ENCODE results near the gene FIZ1.

FIZ1 gene

GRCh38 chr19:55614711-55615542 is 15.6 kb upstream of the FIZ1 start:
- no peak for DNase-seq (ENCODE audit: low read depth)
- no peak for TF ChIP-seq CTCF (IDR thresholded peaks at IDR 0.05; ENCODE audit: control insufficient read depth, insufficient read depth, low read depth, low read length, missing control alignments)
- no peak overlapping the region for H3K4me3 ChIP-seq (ENCODE audit: control insufficient read depth, low read depth, low read length)

- no peak for DNase-seq (ENCODE audit: low read depth)
- no peak for TF ChIP-seq CTCF (IDR thresholded peaks at IDR 0.05; ENCODE audit: control insufficient read depth, insufficient read depth, low read depth, low read length, missing control alignments)
- no peak overlapping the region for H3K4me3 ChIP-seq (ENCODE audit: control insufficient read depth, low read depth, low read length)
Measured at GRCh38 chr19:55613930-55614710, 14.8 kb upstream of the FIZ1 start.

GRCh38 chr19:55613396-55613795 is 14.1 kb upstream of the FIZ1 start:
- TF ChIP-seq CTCF (IDR thresholded peaks at IDR 0.05; ENCODE audit: control insufficient read depth, insufficient read depth, low read depth, low read length, missing control alignments): no peak

GRCh38 chr19:55611983-55612645 is 12.8 kb upstream of the FIZ1 start:
- DNase-seq (ENCODE audit: low read depth): no peak
- no peak for TF ChIP-seq CTCF (IDR thresholded peaks at IDR 0.05; ENCODE audit: control insufficient read depth, insufficient read depth, low read depth, low read length, missing control alignments)
- no peak overlapping the region for H3K4me3 ChIP-seq (ENCODE audit: control insufficient read depth, low read depth, low read length)

More at GRCh38 chr19:55613396-55613795, 14.1 kb upstream of the FIZ1 start:
- H3K4me3 ChIP-seq (ENCODE audit: control insufficient read depth, low read depth, low read length): no peak overlapping the region
- DNase-seq (ENCODE audit: low read depth): no peak

GRCh38 chr19:55611300-55611982 is 12.1 kb upstream of the FIZ1 start:
- TF ChIP-seq CTCF (IDR thresholded peaks at IDR 0.05; ENCODE audit: control insufficient read depth, insufficient read depth, low read depth, low read length, missing control alignments): no peak
- DNase-seq (ENCODE audit: low read depth): no peak
- no peak overlapping the region for H3K4me3 ChIP-seq (ENCODE audit: control insufficient read depth, low read depth, low read length)

GRCh38 chr19:55609326-55609725 is 10.0 kb upstream of the FIZ1 start:
- no peak for DNase-seq (ENCODE audit: low read depth)
- TF ChIP-seq CTCF (IDR thresholded peaks at IDR 0.05; ENCODE audit: control insufficient read depth, insufficient read depth, low read depth, low read length, missing control alignments): no peak

More at GRCh38 chr19:55609326-55609725, 10.0 kb upstream of the FIZ1 start:
- no peak overlapping the region for H3K4me3 ChIP-seq (ENCODE audit: control insufficient read depth, low read depth, low read length)

All from AG09309 (cell line).